GF-D8 (cell line): ENCODE measurements around the gene UBXN10.

Experiments used
- DNase-seq: peaks from one replicate; lab custom pipeline; 2025; lab: John Stamatoyannopoulos, UW

Gene UBXN10

GRCh38 chr1:20185834-20186782 lies at the start of gene UBXN10, which contains the start of gene PLA2G2C:
Gene UBXN10 (plus strand): TSS chr1:20186096. CDS start chr1:20190562, 4,466 bp downstream.
Gene PLA2G2C (minus strand): TSS chr1:20186518. CDS start chr1:20177363, 9,155 bp downstream.
- DNase-seq = no peak

- DNase-seq = no peak
Observed at GRCh38 chr1:20136249-20136648, 49.6 kb upstream of the UBXN10 start.

GRCh38 chr1:20137055-20137454 lies 48.8 kb upstream of the UBXN10 start:
- DNase-seq = no peak

- DNase-seq = no peak
Observed at GRCh38 chr1:20137604-20138003, 48.3 kb upstream of the UBXN10 start.

- no peak for DNase-seq
Observed at GRCh38 chr1:20138346-20138745, 47.5 kb upstream of the UBXN10 start.

GRCh38 chr1:20138961-20139550 lies 46.8 kb upstream of the UBXN10 start, which contains the start of gene PLA2G2F:
Gene PLA2G2F (plus strand): TSS chr1:20139323. CDS start chr1:20139428, 105 bp downstream.
- DNase-seq = no peak

GRCh38 chr1:20139776-20140612 lies 45.9 kb upstream of the UBXN10 start:
- no peak for DNase-seq

- no peak for DNase-seq
Observed at GRCh38 chr1:20141001-20141400, 44.9 kb upstream of the UBXN10 start.

GRCh38 chr1:20141466-20141865 lies 44.4 kb upstream of the UBXN10 start:
- no peak for DNase-seq

GRCh38 chr1:20142001-20142710 lies 43.7 kb upstream of the UBXN10 start:
- no peak for DNase-seq

- DNase-seq = no peak
Observed at GRCh38 chr1:20143318-20143717, 42.6 kb upstream of the UBXN10 start.

GRCh38 chr1:20143734-20144565 lies 41.9 kb upstream of the UBXN10 start:
- DNase-seq = no peak

- DNase-seq = no peak
Observed at GRCh38 chr1:20147846-20148570, 37.9 kb upstream of the UBXN10 start.

GRCh38 chr1:20148571-20149500 lies 37.1 kb upstream of the UBXN10 start:
- DNase-seq = no peak

GRCh38 chr1:20149601-20150325 lies 36.1 kb upstream of the UBXN10 start:
- no peak for DNase-seq

- DNase-seq = no peak
Observed at GRCh38 chr1:20150326-20150705, 35.6 kb upstream of the UBXN10 start.

GRCh38 chr1:20150969-20151368 lies 34.9 kb upstream of the UBXN10 start:
- no peak for DNase-seq
